Measurements from ENCODE around the gene DNM2.

The DNM2 gene

DNA sequence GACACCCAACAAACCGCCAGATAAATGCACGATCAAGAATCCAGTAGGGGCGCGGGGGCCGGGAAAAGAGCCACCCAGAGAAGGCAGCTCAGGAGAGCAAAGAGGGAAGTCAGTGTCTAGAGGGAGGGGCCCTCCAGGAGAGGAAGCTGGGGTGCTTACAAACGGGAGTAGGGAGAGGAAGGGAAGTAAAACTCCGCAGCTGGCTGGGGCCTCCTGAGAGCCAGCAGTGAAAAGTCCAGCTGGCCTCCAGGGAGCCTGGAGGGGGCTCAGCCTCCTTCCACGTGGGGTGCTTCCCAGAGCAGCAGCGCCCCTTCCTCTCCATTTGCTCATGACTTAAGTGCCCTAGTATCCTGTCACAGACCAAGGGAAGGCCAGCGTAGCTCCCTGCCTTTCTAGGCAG, 66.4 kb downstream of the DNM2 start:
- DNase-seq: no peak

DNA sequence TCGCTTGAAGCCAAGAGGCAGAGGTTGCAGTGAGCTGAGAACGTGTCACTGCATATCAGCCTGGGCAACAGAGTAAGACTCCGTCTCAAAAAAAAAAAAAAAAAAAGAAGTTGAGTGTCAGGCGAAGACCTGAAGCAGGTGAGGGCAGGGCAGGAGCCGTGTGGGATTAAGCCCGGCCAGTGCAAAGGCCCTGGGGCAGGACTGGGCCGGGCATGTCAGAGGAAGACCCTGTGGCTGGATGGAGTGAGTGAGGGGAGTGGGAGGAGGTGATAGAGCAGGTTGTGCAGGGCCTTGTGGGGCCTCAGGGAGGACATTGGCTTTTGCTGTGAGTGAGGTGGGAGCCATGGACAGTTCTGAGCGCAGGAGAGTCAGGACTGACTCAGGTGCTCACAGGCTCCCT, 70.3 kb downstream of the DNM2 start:
- no peak for DNase-seq

DNA sequence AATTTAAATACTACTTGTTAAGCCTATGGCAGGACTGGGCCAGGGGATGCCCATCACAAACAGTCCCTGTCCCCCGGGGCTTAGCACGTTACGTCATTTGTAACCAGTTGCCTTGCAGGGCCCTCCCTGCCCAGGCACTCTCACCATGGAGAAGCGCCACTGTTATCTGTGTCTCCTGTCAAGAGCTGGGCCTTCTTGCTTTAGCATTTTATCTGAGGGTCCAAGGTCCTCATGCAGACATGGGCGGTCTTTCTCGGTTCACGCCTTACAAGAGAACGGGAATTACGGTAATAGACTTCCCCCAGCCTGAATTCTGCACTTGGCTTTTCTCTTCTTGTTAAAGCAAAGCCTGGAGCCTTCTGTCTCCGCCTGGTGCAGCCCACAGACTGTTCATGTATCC, 72.0 kb downstream of the DNM2 start:
- DNase-seq: no peak

DNA sequence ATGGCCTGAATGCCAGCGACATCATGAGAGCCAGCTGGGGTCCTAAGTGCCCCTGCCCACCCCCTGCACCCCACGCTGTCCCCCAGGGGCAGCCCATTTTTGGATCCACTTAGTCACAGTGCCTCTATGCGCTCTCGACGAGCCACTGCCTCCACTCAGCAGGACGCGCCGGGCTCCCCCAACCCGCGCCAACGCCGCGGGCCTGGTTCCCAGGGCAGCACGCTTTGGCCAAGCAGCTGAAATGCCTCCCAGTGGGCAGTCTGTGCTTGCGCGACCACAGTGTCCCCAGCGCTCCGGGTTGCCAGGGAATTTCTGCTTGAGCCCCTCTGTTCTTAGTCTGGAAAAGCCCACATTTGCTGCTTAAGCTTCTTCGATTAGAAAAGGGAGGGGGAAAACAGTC, 78.8 kb downstream of the DNM2 start:
- DNase-seq: no peak

DNA sequence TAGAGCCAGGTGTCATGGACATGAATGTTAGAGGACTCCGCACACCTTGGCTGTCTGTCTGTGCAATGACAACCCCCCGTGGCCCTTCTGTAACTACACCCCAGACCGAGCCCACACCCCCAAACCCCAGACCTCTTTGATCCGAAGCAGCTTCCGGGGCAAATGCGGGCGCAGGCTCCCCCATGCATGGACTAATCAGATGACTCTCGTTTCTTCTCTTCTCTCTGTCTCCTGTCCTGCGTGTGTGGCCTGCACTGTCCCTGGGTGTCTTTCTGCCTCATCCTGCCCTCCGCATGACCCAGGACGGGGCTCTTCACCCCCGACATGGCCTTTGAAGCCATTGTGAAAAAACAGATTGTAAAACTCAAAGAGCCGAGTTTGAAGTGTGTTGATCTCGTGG, 79.2 kb downstream of the DNM2 start:
- no peak for DNase-seq

DNA sequence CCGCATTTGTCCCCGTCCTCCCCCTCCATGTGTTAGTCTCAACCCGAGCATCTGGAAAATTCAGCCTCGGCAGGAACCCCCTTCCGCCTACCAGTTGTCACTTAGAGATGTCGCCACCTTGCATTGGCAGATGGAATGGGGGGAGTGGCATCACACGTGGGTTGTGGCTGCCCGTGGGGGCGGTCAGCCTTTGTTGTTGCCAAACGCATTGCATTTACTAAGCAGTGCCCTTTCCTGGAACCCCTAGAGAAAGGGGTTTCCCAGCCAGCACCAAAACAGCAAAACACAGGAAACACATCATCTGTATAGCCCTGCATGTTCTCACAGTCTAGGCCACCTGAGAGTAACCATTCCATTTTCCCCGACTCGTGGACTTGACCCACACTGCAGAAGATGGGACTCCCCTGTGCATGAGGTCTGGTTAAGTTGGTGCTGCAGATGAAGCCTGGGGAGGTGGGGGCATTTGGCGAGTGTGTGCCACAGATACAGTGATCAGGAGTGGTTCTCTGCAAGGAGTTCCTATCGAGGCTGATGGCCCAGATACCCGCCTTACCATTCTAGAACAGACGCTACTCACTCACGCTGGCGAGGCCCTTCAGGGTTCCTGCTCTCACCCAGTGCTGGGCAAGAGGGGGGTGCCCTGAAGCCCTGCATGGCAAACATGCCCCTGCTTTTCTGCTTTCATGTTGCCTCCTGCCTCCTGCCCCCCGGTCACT, 79.8 kb downstream of the DNM2 start:
- no peak for DNase-seq

DNA sequence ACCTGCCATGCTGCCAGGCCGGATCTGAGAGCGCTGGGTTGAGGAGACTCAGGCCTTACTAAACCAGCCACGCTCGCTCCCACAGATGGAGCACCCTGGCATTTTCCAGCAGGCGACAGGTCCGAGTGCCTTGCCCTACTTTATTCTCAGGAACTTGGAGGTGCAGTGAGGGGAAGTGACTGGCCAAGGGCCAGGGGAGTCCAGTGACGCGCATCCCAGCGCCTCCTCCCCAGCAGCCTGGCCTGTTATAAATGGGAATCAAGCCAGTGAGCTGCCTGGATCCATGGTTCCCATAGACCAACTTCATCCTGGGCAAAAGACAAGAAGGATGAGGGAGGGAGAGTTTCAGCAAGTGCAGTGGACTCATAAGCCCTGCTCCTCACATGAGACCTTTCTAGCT, 82.6 kb downstream of the DNM2 start:
- no peak for DNase-seq

DNA sequence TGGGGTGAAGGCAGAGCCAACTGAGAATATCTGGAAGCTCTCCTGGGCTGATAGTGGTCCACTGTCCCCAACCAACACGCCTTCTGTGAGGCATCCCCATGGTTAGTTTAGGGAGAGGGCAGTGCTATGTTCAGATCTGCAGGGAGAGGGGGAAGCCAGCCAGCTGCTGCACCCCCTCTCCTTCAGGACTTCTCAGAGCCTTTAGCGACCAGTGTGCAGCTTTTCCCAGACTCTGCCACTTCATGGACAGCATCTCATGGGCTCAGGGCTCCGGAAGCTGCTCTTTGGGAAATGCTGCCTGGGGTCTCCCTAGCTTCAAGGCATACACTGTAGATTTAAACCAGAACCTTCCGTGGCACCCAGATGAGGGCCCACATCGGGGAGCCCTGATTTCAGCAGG, 84.6 kb downstream of the DNM2 start:
- no peak for DNase-seq

DNA sequence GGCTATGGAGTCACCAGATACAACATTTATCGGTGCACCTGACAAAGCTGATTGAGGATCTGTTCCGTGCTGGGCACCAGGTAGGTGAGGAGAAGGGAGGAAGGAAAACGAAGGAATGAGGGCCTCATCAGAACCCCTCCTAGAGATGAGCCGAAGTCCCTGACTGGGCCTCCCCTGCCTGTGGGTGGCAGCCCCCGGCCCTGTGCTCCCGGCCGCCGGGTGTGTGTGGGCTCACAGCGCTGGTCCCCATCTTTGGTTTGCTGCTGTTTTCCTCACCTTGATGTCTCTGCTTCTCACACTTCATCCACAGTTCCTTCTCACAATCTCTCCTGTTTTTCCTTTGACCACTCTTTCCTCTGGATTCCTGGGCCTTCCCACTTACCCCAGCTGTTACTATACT, 85.4 kb downstream of the DNM2 start:
- no peak for DNase-seq

DNA sequence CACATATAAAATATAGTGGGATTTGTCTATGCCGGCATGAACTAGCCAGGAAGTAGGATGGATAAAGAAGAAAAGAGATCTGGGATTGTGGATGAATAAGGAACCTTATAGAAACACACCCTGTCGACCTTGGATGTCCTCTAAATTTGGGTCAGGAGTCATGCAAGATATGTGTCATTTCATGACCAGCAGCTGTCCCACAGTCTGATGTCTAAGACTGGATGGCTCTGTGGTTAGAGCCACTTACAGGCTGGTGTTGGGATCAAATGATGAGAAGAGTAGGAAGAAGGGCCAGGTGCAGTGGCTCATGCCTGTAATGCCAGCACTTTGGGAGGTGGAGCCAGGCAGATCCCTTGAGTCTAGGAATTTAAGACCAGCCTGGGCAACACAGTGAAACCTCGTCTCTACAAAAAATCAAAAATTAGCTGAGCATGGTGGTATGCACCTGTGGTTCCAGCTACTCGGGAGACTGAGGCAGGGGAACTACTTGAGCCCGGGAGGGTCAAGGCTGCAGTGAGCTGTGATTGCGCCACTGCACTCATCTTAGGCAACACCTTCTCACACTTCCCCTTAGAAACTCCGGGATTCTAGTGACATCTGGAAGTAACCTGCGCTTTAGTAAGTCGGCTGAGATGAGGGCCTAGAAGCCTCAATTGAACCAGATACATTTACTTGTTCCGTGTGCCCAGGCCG, 87.3 kb downstream of the DNM2 start:
- DNase-seq: no peak

DNA sequence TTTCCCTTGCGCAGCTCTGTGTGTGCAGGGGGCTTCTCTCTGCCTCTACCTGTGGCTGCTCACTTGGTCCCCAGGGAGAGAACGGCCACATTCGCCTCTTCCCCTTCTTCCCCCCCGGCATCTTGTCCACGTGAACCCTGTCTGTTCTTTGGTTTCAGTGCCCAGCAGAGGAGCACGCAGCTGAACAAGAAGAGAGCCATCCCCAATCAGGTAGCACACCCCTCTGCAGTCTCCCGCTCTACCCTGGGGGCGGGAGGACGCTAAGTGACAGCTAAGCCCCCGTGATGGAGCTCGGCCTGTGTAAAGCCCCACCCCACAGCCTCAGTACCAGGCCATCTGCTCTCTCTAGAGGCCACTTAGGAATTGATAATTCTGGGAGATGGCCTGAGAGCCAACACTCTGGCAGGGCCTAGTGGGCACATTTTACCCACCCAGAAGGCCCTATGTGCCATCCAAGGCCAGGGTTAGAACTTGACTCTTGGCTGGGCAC, 87.9 kb downstream of the DNM2 start:
- no peak for DNase-seq

DNA sequence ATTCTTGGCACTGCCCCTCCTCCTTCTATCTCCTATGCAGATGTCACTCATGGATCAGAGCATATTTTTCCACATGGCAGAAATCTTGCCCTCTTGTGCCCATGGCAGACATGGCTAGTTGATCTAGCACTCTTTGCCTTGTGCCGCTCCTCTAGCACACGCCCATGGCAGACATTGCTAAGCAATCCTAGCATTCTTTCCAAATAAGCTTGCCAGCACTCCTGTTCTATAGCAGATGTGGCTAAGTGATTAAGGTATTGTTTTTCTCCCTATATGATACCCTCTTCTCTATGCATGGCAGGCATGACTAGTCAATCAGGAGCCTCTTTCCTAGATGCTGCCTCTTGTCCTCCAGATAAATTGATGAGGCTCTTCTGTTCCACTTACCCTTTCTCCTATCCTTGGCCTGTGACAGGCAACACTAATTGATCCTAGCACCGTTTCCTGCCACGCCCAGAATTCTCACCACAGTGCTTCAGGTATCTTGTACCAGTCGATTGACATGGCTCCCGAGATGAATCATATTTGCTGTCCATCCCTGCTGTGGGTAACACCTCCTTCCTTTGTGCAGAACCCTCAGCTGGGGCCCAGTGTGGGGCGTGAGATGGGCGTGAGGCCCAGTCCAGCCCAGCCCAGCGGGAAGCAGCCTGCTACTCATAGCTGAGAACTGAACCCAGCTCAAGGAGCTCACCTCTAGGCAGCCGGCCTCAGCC, 91.2 kb downstream of the DNM2 start:
- no peak for DNase-seq

DNA sequence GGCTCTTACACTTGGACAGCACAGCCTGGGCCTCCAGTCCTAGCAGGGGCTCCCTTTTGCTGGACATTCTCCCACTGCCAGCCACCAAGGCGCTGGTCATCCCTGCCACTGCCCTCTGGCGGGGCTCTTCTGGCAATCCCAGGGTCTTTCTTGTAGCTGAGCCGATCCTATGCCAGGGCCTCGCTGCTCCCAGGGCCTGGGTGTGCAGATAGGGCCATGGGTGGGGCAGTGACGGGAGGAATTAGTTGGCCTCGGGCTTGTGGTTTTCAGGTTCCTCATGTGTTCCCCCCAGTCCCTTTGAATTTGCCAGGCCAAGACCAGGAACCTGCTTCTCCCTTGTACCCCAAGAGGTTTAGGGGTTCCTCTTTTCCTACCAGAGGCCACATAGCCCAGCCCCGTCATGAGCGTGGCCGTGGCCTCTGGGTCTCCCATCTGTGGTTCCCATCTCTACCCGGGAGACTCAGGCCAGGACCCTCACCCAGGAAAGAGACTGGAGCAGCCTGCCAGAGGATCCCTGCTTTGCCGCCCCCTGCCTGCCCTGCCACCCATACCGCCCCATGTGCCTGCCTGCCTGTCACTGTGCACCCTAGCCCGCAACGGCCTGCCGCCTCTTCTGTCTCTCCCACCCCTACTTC, 91.9 kb downstream of the DNM2 start:
- DNase-seq: no peak

DNA sequence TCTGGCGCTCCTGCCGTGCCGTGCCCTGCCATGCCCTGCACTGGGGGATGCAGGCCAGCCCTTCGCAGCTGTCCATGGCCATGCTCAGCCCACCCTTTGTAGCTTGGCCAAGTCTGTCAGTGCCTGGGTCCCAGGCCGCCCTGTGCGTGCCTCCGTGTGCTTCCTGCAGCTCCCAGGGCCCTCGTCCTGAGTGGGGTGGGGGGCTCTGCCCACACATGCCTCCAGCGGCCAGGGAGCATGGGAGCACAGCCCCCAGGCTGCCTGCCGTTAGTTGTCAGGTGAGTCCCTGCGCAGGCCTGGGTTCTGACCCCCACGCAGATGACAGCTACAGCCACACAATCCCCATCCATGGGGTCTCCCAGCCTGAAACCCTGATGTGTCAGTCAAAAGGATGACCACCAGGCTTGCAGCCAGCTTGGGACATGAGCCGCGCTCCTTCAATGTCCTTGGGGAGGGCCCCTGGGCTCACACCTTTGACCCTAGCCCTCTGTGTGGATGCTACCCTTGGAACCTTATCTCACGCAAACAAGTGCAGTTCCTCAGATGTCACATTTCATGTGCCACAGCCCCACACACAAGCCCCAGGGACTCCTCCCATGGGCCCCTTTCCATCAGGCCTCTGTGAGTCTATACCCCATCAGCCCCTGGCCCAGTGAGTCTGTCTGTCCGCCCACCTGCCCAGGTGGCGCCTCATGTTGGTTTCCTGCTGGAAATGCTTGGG, 93.7 kb downstream of the DNM2 start:
- DNase-seq: no peak

DNA sequence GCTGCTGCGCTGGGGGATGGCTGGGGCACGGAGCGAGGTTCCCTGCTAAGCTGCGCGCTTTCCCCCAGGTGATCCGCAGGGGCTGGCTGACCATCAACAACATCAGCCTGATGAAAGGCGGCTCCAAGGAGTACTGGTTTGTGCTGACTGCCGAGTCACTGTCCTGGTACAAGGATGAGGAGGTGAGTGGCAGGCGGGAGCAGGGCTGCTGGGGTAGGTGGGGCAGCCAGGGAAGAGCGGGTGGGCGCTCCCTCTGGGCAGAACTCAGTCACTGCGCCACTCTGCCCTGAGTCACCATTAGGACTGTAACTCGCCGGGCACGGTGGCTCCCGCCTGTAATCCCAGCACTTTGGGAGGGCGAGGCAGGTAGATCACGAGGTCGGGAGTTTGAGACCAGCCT, 94.3 kb downstream of the DNM2 start:
- no peak for DNase-seq

DNA sequence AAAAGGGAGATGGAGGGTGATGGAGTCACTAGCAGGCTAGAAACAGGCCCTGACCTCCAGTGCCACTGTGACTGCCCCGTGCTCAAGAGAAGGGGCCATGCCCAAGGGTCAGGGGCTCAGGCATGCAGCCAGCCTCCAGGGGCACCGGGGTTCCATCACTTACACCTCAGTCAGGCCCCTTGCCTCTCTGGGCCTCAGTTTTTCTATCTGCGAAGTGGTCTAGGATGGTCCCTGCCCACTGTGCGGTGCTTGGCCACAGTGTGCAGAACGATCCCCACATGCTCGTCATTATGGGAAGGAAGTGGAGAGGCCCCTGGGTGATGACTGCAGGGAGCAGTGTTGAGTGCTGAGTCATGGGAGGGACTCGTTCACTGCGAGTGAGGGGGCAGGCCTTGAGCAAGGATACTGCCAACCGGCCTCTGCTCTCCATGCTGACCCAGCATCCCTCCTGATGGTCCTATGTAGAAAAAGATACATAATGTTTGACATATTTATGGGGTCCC, 95.1 kb downstream of the DNM2 start:
- no peak for DNase-seq

DNA sequence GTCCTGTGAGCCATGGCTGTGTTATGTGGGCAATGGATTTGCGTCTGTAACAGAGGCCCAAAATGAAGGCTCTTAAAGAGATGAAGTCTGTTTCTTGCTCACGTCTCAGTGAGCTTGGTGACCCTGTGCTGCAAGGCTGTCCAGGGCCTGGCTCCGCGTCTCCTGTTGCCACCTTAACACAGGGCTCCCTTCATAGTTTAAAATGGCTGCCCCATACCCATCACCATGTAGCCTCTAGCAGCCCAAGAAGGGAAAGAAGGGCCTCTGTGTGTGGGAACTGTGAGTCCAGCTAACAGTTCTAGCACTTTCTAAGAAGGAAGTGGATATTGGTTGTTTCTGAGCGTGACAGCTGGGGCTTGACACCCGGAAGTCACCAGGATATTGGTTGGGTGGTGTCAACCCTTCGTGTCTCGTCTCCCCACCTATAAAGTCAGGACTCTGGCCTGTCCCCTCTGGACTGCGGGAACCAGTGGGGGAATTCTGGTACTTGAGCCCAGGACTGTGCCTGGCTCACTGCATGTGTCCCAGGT, 97.2 kb downstream of the DNM2 start:
- no peak for DNase-seq

DNA sequence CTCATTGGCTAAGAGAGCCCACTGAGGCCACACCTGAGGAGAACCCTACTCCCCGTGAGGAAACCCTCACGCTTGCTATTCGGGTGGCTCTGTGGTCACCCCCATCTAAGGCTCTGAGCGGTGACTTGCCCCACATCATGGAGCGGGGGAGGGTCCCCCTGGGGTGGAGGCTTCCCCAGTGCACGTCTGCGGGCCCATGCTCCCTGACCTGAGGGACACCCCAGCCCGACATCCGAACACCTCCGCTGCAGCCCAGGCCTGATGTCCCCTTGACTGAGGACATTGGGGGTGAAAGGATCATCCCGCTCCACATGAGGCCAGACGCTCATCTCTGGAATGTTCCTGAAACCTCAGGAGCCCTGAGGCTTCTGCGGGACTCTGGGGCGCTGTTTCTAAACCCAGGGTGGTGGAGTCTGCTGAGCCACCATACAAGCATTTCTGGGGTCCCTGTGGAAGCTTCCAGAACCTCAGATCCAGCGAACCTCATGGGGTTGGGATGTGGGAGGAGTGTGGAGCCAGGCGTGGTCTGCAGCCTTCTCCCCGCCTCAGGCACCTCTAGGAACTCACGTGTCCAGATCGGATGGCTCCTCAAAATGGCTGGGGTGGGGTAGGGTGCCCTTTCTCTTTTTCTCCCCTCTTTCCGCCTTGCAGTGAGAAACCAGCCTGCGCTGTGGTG, 98.2 kb downstream of the DNM2 start:
- no peak for DNase-seq

DNA sequence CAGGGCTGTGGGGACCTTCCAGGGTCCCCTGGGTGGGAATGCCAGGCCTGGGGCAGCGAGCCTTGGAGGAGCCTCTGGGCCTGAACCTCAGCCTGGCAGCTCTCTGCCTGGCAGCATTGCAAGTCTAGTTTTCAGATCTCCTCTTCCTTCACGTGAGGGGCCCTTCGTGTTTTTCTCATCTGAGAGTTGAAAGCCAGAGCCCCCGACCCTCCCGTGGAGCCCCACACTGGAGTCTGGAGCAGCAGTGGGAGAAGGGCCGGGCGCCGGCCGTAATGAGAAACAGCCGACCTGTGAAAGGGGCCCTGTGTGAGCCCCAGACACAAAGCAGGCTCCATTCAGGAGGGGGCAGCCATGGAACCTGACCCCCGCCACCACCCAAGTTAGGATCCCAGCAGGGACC, 98.8 kb downstream of the DNM2 start:
- no peak for DNase-seq

DNA sequence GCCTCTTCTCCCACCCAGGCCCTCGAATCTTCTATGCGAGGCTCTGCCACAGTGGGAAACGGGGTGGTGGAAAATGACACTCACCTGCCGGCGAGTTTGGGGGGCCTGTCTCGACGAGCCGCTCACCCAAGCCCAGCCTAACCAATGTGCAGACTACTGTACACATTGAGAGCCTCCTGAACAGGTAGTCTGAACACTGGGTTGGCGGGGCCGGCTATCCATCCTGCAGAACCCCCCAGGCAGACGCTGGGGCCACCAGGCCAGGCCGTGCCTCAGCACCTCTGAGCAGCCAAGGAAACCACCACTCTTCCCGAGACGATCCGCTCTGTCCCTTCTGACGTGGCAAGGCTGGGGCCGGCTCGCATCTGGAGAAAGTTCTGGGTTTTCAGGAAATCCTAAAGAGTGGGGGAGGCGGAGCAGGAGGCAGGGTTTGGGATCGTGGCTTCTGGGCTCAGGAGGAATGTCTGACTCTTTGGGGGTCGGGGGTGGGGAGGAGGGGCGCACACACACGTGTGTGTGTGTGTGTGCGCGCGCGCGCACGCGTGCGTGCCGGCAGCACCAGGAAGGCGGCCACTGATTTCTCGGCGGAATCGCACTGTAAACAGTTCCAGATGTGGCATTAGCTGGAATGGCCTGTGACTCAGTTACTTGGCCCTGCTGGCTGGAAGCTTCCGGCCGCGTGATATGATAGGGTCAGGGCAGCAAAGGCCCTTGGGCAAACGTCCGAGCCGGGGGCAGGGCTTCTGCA, 99.6 kb downstream of the DNM2 start:
- DNase-seq: no peak
